Measurements from ENCODE around the gene SH3GL1. TPM values are rescaled to one million over a fixed set of nuclear protein-coding genes. Genes with fewer than 3 reads are reported as not detected.
A peak's percentile ranks its signal among the peaks of the same experiment; 100 is the strongest.

Gene SH3GL1
- total and polyA plus RNA-seq, 2 of the 4 experiments (the other 2 are of a cell fraction), result 28.1 to 138 TPM

- in situ Hi-C loops (cut with MboI; ENCODE audit: low sequenced_read_pairs), result no loop called here
Observed at GRCh38 chr19:4388337-4389063, 11.8 kb downstream of the SH3GL1 start.

More at GRCh38 chr19:4388337-4389063, 11.8 kb downstream of the SH3GL1 start:
- TF ChIP-seq MXI1 (IDR thresholded peaks at IDR 0.05; ENCODE audit: borderline replicate concordance, low read depth, low read length), result no peak
- no peak for TF ChIP-seq RCOR1 (IDR thresholded peaks at IDR 0.05; ENCODE audit: insufficient replicate concordance, low read length)
- TF ChIP-seq RFX5 (IDR thresholded peaks at IDR 0.05; ENCODE audit: low read depth, low read length), result no peak
- TF ChIP-seq CTCF (conservative IDR thresholded peaks at IDR 0.05; ENCODE audit: low read depth, low read length), result no peak
- no peak for TF ChIP-seq USF2 (IDR thresholded peaks at IDR 0.05; ENCODE audit: low read depth, low read length)
- TF ChIP-seq NFE2L2 (IDR thresholded peaks at IDR 0.05; ENCODE audit: low read depth, low read length), result no peak
- TF ChIP-seq MAZ (IDR thresholded peaks at IDR 0.05; ENCODE audit: borderline replicate concordance, low read depth, low read length), result no peak
- TF ChIP-seq MAFK (IDR thresholded peaks at IDR 0.05; ENCODE audit: low read depth, low read length), result no peak
- no peak for TF ChIP-seq POLR2A (IDR thresholded peaks at IDR 0.05; ENCODE audit: low read depth, low read length)
- TF ChIP-seq SMC3 (IDR thresholded peaks at IDR 0.05; ENCODE audit: low read depth, low read length), result no peak
- TF ChIP-seq ELK1 (IDR thresholded peaks at IDR 0.05; ENCODE audit: borderline replicate concordance, low read depth, low read length), result no peak
- no peak for TF ChIP-seq CHD1 (IDR thresholded peaks at IDR 0.05; ENCODE audit: low read depth, low read length)
- no peak for TF ChIP-seq BHLHE40 (IDR thresholded peaks at IDR 0.05; ENCODE audit: low read depth, low read length)
- no peak for TF ChIP-seq CEBPB (IDR thresholded peaks at IDR 0.05; ENCODE audit: low read depth, low read length)
- no peak for TF ChIP-seq FOS (IDR thresholded peaks at IDR 0.05; ENCODE audit: low read depth, low read length)
- TF ChIP-seq RAD21 (IDR thresholded peaks at IDR 0.05; ENCODE audit: low read length), result no peak
- Histone ChIP-seq H3K56ac (ENCODE audit: extremely low read depth, insufficient read depth, low read length) (no peak overlapping the region), H3K79me1 (ENCODE audit: low read depth in 1 of 2, low read length in 2 of 2) (peaks cover 17 to 95% of the 10 kb centered on the region in 2 experiments), H3K23ac (ENCODE audit: low read depth, low read length) (no peak overlapping the region), H3K36me3 (ENCODE audit: control insufficient read depth, insufficient read depth, low read length) (peaks cover 14% of the 10 kb centered on the region), H4K20me1 (ENCODE audit: insufficient read depth, low read length) (peaks cover 94% of the 10 kb centered on the region), H2AK9ac (replicated peaks; ENCODE audit: low read depth, low read length, poor library complexity) (peak overlapping the region; percentile 62), H3K18ac (ENCODE audit: low read depth, low read length) (no peak overlapping the region), H3K4ac (ENCODE audit: low read depth, low read length) (no peak overlapping the region), H2AFZ (replicated peaks; ENCODE audit: low read length, poor library complexity) (no peak overlapping the region), H2BK5ac (ENCODE audit: low read depth, low read length, poor library complexity, severe bottlenecking) (no peak overlapping the region), H3K27me3 (ENCODE audit: control insufficient read depth, insufficient read depth, low read length) (no peaks in the 10 kb centered on the region), H3K27ac (ENCODE audit: insufficient read depth, low read length) (no peak overlapping the region), H2BK120ac (ENCODE audit: low read depth, low read length) (no peak overlapping the region), H3K4me3 (ENCODE audit: insufficient read depth, low read depth, low read length) (no peak overlapping the region), H3K14ac (replicated peaks; ENCODE audit: low read depth, low read length) (no peak overlapping the region), H2BK15ac (ENCODE audit: low read depth, low read length) (no peak overlapping the region), H3K9me1 (ENCODE audit: insufficient read depth, low read length) (peaks cover 23% of the 10 kb centered on the region; the same call in 1 of the 2 replicates), H2BK20ac (ENCODE audit: low read depth, low read length) (no peak overlapping the region), H4K8ac (ENCODE audit: low read depth in 2 of 2, low read length in 2 of 2) (no peak overlapping the region), H3K4me1 (ENCODE audit: control insufficient read depth, insufficient read depth, low read length) (peaks cover 46% of the 10 kb centered on the region), H3K9me3 (ENCODE audit: control insufficient read depth, insufficient read depth, low read length) (no peaks in the 10 kb centered on the region), H3K9ac (ENCODE audit: low read depth, low read length) (no peak overlapping the region), H4K5ac (ENCODE audit: low read depth, low read length) (no peak overlapping the region), H2AK5ac (ENCODE audit: low read depth, low read length) (no peak overlapping the region), H4K91ac (ENCODE audit: insufficient read depth, low read depth, low read length) (no peak overlapping the region), H3K4me2 (ENCODE audit: low read depth, low read length) (no peak overlapping the region)
- WGBS, 2 experiments (ENCODE audit: extremely low coverage in 2 of 2, insufficient read length in 1 of 2), result 87% methylated on average over 5 of the region's 16 CpGs; no CpG with 5 or more reads in 1 of the 2 experiments
- CTCF ChIA-PET, result interaction anchor here (0.9 kb wide), 1 partner anchor 14 kb away, joined by 3 read pairs; no protein-coding TSS in a partner anchor
- intact Hi-C loops (cut with micrococcal nuclease), result no loop called here
- DNase-seq (no peak), ATAC-seq (ENCODE audit: low read depth) (no peak)
- POLR2A ChIA-PET (ENCODE audit: unreplicated experiment), result no interaction called here
- dilution Hi-C loops (cut with HindIII; ENCODE audit: low sequenced_read_pairs, unreplicated experiment), result no loop called here
- no TSS peak for BruUV-seq (replicated peaks)

All from IMR-90 (cell line).